Measurements from ENCODE around the gene KLHL12. TPM values are rescaled to one million over a fixed set of nuclear protein-coding genes. Genes with fewer than 3 reads are reported as not detected.
A peak's percentile ranks its signal among the peaks of the same experiment; 100 is the strongest.

KLHL12 gene
- total RNA-seq: 31.8 and 40.6 TPM in 2 replicates

DNA sequence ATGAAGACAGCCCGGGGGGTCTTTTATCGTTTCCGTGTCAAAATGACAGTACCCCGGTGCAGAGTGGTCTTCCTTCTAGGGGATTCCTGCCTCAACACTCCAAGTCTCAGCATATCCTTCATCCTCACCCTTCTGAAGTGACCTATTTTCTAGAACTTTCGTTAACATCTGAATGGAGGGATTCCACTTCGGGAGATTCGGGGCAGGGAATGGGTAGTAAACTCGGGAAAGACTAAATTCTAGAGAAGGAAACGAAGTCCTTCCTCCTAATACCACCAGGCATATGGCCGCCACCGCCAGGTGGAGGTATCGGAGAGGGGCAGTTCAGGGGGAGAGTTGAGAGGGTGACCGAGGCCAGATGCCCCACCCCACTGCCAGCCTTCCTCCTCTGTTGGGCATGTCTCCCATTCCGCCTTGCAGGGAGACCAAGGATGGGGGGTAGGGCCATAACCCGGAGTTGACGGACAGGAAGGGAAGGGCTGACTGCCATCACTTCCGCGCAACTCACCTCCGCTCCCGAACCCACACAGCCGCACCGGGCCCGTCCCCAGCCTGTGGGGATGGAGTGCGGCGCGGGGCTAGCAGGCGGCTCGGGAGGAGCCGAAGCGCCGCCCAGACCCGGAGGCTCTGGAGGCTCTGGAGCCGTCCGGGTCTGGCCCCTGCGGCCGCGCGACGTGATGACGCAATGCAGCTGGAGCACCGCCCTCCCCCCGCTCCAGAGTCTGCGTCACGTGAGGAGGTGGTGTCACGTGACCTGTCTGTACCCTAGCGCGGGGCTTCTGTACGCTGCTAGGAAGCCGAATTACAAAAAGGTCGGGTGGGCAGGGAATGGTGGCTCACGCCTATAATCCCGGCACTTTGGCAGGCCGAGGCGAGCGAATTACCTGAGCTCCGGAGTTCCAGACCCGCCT lies at the start of gene KLHL12:
Gene KLHL12 (minus strand): TSS at position 654 of the 911 bp plus-strand sequence. CDS start 2,072 bp downstream, outside the sequence.
- DNase-seq (ENCODE audit: low read depth): peak; percentile 83

DNA sequence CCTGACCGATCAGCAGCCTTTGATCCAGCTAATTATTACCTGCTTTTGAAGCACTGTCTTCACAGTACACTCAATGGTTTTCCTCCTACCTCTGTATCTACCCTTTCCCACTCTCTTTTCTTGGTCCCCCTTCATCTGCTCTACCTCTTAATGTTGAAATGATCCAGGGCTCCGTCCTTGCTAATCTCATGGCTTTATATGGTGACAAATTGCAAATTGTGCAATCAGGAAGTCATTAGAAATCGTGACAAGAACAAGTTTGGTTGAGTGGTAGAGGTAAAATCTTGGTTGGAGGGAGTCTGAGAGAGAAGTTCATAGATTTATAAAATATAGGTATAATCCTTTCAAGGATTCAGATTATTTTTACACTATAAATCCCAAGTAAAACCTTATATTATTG lies 49.6 kb upstream of the KLHL12 start:
- DNase-seq (ENCODE audit: low read depth): no peak

DNA sequence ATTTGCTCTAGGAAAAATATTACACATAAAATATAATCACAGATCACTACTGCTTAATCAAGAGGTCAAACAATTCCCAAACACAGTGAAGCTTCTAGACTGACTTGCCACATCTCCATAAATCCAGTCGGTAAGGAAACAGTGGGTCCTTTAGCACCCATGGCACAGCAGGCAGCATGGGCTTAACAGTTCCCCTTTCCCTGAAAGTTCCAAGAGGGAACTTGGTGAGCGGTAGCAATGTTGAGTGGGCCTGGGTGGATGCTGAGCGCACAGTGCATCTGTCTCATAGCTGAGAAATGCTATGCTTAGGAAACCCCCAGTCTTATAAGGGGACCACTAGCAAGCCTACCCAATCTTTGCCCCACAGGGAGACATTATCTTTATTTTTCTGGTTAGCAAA lies 47.8 kb upstream of the KLHL12 start:
- no peak for DNase-seq (ENCODE audit: low read depth)

- DNase-seq (ENCODE audit: low read depth): no peak
Observed at GRCh38 chr1:202972046-202972445, 45.0 kb upstream of the KLHL12 start.

DNA sequence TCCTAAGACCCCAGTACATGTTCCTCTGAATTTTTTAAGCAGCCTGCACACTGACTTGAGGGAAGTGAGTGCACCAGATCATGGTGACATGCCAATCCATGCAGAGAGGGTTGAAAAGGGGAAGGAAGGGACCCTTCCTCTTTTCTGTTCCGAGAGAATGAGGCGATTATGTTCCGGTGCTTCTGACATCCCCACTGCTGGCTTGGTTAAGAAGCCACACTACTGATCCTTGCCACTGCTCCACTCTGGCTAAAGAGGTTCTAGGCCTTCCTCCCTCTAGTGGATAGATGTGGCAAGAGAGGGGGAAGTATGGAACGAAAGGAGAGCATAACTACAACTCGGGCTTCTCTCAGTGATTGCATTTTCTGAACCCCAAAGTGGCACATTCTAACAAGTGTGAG lies 41.9 kb upstream of the KLHL12 start:
- DNase-seq (ENCODE audit: low read depth): peak; percentile 63

- no peak for DNase-seq (ENCODE audit: low read depth)
Observed at GRCh38 chr1:202968351-202968750, 41.3 kb upstream of the KLHL12 start.

GRCh38 chr1:202967684-202968281 lies 40.7 kb upstream of the KLHL12 start:
- DNase-seq (ENCODE audit: low read depth): peak; percentile 57

- DNase-seq (ENCODE audit: low read depth): no peak
Observed at GRCh38 chr1:202966006-202966898, 39.2 kb upstream of the KLHL12 start.

DNA sequence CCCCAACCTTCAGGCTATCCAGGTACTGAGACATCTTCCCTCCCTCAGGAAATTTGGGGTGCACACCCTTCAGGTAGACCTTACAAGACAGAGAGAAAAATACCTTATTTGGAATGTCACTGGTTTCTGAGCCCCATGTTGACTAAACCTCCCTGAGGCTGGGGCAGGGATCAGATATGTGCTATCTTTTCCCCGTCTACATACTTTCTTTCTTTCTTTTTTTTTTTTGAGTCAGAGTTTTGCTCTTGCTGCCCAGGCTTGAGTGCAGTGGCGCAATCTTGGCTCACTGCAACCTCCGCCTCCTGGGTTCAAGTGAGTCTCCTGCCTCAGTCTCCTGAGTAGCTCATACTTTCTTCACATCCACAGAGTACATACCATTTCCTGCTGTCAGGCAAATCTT lies 38.4 kb upstream of the KLHL12 start:
- no peak for DNase-seq (ENCODE audit: low read depth)

DNA sequence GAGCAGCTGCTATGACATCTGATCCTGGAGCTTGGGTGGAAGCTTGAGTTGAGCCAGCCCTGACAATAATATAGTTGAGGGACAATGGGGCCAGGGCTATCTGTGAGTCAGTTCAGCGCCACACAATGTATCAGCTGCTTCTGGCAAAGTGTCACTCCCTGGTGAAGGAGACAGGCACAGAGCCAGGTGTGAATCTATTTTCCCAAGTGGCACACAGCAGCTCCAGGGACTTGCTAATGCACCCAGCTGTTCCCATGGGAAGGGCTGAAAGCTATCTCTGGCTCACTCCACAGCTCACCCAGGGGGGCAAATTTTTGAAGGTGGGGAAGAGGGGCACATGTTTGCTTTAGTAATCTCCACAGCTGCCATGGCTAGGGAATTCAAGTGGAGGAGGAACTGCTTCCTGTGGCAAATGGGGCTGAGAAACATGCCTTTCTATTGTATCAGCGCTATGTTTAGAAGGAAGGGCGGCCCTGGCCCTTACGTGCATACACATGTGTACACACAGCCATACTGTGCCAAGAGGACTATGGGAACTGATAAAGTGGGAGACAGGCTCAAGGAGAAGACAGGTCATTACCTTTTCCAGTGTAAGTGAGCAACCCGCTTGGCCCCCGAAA lies 37.9 kb upstream of the KLHL12 start:
- DNase-seq (ENCODE audit: low read depth): no peak

GRCh38 chr1:202961220-202961880 lies 34.3 kb upstream of the KLHL12 start:
- no peak for DNase-seq (ENCODE audit: low read depth)

DNA sequence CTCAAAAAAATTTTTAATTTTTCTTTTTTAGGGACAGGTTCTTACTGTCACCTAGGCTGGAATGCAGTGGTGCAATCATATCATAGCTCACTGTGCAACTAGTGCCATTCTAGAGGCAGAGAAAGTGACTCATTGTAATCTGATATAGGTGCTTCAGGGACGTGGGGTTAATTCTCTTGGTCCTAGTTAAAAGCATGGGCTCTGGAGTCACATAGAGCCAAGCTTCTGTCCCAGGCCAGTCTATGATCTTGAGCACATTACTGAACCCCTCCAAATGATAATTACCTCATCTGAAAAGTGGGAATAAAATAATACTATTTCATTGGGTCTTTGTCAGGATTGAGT lies 32.2 kb upstream of the KLHL12 start:
- DNase-seq (ENCODE audit: low read depth): peak; percentile 77

GRCh38 chr1:202958544-202959275 lies 31.7 kb upstream of the KLHL12 start:
- no peak for DNase-seq (ENCODE audit: low read depth)

- peak; percentile 62 for DNase-seq (ENCODE audit: low read depth)
Observed at GRCh38 chr1:202957733-202958543, 30.9 kb upstream of the KLHL12 start, which contains the start of gene ADIPOR1. ADIPOR1 (minus strand) TSS chr1:202958312; CDS start chr1:202951070, 7,242 bp downstream.

DNA sequence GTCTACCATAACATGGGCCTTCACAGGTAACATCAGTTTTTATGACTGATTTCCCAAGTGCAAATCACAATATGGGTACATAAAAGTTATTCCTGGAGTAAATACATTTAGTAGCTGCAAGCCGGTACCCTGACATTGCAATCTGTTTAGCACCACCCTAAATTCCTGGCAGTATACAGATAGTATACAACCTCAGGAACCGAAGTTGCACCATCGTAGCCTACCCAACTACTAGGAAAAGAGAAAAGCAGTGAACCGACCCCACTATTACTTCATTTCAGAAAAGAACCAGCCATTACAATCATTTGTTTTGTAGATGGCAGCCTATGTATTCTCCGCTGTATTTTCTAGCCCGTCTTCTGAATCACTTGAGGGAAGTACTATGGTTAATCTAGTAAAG lies 29.9 kb upstream of the KLHL12 start:
- no peak for DNase-seq (ENCODE audit: low read depth)

- no peak for DNase-seq (ENCODE audit: low read depth)
Observed at GRCh38 chr1:202954057-202954745, 27.2 kb upstream of the KLHL12 start.

DNA sequence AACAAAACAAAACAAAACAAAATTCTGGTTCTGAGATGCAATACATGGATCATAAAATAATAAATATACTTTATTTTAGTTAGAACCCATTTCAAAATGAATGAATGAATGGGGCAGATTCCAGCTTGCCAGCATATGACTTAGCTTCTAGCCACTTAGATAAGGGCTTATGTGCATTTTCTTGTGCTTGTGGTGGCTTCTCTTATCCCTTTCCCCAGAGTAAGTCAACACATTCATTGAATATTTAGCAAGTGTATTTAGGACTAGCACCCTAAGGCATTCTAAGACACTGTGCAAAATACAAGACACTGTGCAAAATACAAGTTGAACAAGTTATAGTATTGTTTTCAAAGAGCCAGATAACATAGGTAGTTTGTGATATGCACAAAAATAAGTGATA lies 26.4 kb upstream of the KLHL12 start:
- DNase-seq (ENCODE audit: low read depth): no peak

DNA sequence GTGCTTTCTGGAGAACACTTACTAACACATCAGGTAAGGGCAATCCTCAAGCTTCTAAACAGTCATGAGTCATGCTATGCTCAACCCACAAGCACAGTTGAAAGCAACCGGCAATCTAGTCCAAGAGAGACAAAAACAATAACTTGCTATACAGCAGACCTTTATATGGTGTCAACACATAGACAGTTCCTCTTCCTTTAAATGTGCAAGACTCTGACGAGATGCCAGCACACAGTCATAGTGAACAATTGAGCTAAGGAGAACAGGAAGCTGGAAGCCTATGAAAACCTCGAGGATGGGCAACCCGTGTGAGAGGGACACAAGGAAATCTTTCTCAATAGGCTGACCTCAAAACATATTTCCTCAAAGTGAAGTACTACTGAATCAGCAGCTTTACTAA lies 25.8 kb upstream of the KLHL12 start:
- DNase-seq (ENCODE audit: low read depth): peak; percentile 57

- no peak for DNase-seq (ENCODE audit: low read depth)
Observed at GRCh38 chr1:202952099-202952498, 25.1 kb upstream of the KLHL12 start.

Measured in renal cortical epithelial cell (primary cell).